ENCODE measurements around the gene ATP5F1D. TPM values are rescaled to one million over a fixed set of nuclear protein-coding genes. Genes with fewer than 3 reads are reported as not detected.

Gene ATP5F1D
- total RNA-seq, 1 donor from 2014 or later, result 239 TPM

GRCh38 chr19:1271528-1272422 is 30.2 kb downstream of the ATP5F1D start:
- no peak for DNase-seq (ENCODE audit: low spot score)
- Mint-ChIP-seq H3K9me3 (no peaks in the 10 kb centered on the region), H3K4me1 (ENCODE audit: low read depth) (peaks cover 46% of the 10 kb centered on the region), H3K36me3 (ENCODE audit: low read depth) (peaks cover 46% of the 10 kb centered on the region), H3K4me3 (peak overlapping the region; percentile 91), H3K27ac (peak overlapping the region; percentile 91), H3K27me3 (ENCODE audit: insufficient read depth) (no peaks in the 10 kb centered on the region)
- intact Hi-C loops (cut with micrococcal nuclease), result no loop called here

- H3K27me3 Mint-ChIP-seq (ENCODE audit: insufficient read depth), result no peaks in the 10 kb centered on the region
- peak overlapping the region; percentile 55 for H3K27ac Mint-ChIP-seq
- peaks cover 44% of the 10 kb centered on the region for H3K4me1 Mint-ChIP-seq (ENCODE audit: low read depth)
- H3K36me3 Mint-ChIP-seq (ENCODE audit: low read depth), result peaks cover 49% of the 10 kb centered on the region
- intact Hi-C loops (cut with micrococcal nuclease), result no loop called here
- DNase-seq (ENCODE audit: low spot score), result no peak
- H3K9me3 Mint-ChIP-seq, result no peaks in the 10 kb centered on the region
- H3K4me3 Mint-ChIP-seq, result peak overlapping the region; percentile 67
These were observed 31.1 kb downstream of the ATP5F1D start for GRCh38 chr19:1272423-1273262.

- intact Hi-C loops (cut with micrococcal nuclease), result no loop called here
- no peaks in the 10 kb centered on the region for H3K27me3 Mint-ChIP-seq (ENCODE audit: insufficient read depth)
- H3K4me1 Mint-ChIP-seq (ENCODE audit: low read depth), result peaks cover 38% of the 10 kb centered on the region
- H3K27ac Mint-ChIP-seq, result peak overlapping the region; percentile 55
- peak overlapping the region; percentile 68 for H3K4me3 Mint-ChIP-seq
- H3K9me3 Mint-ChIP-seq, result no peaks in the 10 kb centered on the region
- peaks cover 53% of the 10 kb centered on the region for H3K36me3 Mint-ChIP-seq (ENCODE audit: low read depth)
- DNase-seq (ENCODE audit: low spot score), result no peak
These were observed 31.9 kb downstream of the ATP5F1D start for GRCh38 chr19:1273263-1274041.

- Mint-ChIP-seq H3K27ac (peak overlapping the region; percentile 74), H3K9me3 (no peaks in the 10 kb centered on the region), H3K27me3 (ENCODE audit: insufficient read depth) (no peaks in the 10 kb centered on the region), H3K4me1 (ENCODE audit: low read depth) (peaks cover 33% of the 10 kb centered on the region), H3K36me3 (ENCODE audit: low read depth) (peaks cover 53% of the 10 kb centered on the region), H3K4me3 (peak overlapping the region; percentile 68)
- intact Hi-C loops (cut with micrococcal nuclease), result no loop called here
- DNase-seq (ENCODE audit: low spot score), result no peak
These were observed 32.7 kb downstream of the ATP5F1D start for GRCh38 chr19:1274081-1274851.

GRCh38 chr19:1274852-1275259 is 33.3 kb downstream of the ATP5F1D start:
- Mint-ChIP-seq H3K9me3 (no peaks in the 10 kb centered on the region), H3K4me1 (ENCODE audit: low read depth) (peaks cover 32% of the 10 kb centered on the region), H3K27ac (peak overlapping the region; percentile 74)

GRCh38 chr19:1275260-1275975 is 33.9 kb downstream of the ATP5F1D start, which contains the start of gene FAM174C:
TSS of gene FAM174C (plus strand) at chr19:1275530. CDS start at chr19:1275550, 20 bp downstream.
- Mint-ChIP-seq H3K36me3 (ENCODE audit: low read depth) (peaks cover 55% of the 10 kb centered on the region), H3K4me1 (ENCODE audit: low read depth) (peaks cover 26% of the 10 kb centered on the region), H3K9me3 (no peaks in the 10 kb centered on the region), H3K4me3 (peak within 1 kb of the TSS; percentile 93), H3K27ac (peak within 1 kb of the TSS; percentile 97), H3K27me3 (ENCODE audit: insufficient read depth) (no peaks in the 10 kb centered on the region)
- intact Hi-C loops (cut with micrococcal nuclease), result loop anchor here (1.0 to 5.0 kb wide), 6 partner anchors 79 to 478 kb away; partner anchors contain the start of genes ADAMTSL5, DAZAP1, MBD3 and PTBP1
- peak; percentile 93 for DNase-seq (ENCODE audit: low spot score)

More at GRCh38 chr19:1274852-1275259, 33.3 kb downstream of the ATP5F1D start:
- H3K27me3 Mint-ChIP-seq (ENCODE audit: insufficient read depth), result no peaks in the 10 kb centered on the region
- intact Hi-C loops (cut with micrococcal nuclease), result loop anchor here (1.0 to 5.0 kb wide), 6 partner anchors 79 to 478 kb away; partner anchors contain the start of genes ADAMTSL5, DAZAP1, MBD3 and PTBP1
- no peak for DNase-seq (ENCODE audit: low spot score)
- H3K4me3 Mint-ChIP-seq, result peak overlapping the region; percentile 66
- H3K36me3 Mint-ChIP-seq (ENCODE audit: low read depth), result peaks cover 55% of the 10 kb centered on the region

GRCh38 chr19:1275976-1276627 is 34.6 kb downstream of the ATP5F1D start:
- H3K4me1 Mint-ChIP-seq (ENCODE audit: low read depth), result peaks cover 19% of the 10 kb centered on the region
- intact Hi-C loops (cut with micrococcal nuclease), result loop anchor here (1.0 to 5.0 kb wide), 6 partner anchors 78 to 479 kb away; partner anchors contain the start of genes ADAMTSL5, DAZAP1, MBD3 and PTBP1

GRCh38 chr19:1276628-1277022 is 35.1 kb downstream of the ATP5F1D start:
- Mint-ChIP-seq H3K4me3 (peak overlapping the region; percentile 93), H3K36me3 (ENCODE audit: low read depth) (peaks cover 44% of the 10 kb centered on the region), H3K27ac (peak overlapping the region; percentile 97), H3K4me1 (ENCODE audit: low read depth) (peaks cover 15% of the 10 kb centered on the region), H3K9me3 (no peaks in the 10 kb centered on the region), H3K27me3 (ENCODE audit: insufficient read depth) (no peaks in the 10 kb centered on the region)
- intact Hi-C loops (cut with micrococcal nuclease), result loop anchor here (5.0 kb wide), 3 partner anchors 236 to 376 kb away; partner anchors contain the start of genes ADAMTSL5, MBD3 and TCF3
- no peak for DNase-seq (ENCODE audit: low spot score)

More at GRCh38 chr19:1275976-1276627, 34.6 kb downstream of the ATP5F1D start:
- peak overlapping the region; percentile 93 for H3K4me3 Mint-ChIP-seq
- H3K36me3 Mint-ChIP-seq (ENCODE audit: low read depth), result peaks cover 49% of the 10 kb centered on the region
- H3K27ac Mint-ChIP-seq, result peak overlapping the region; percentile 97
- no peaks in the 10 kb centered on the region for H3K9me3 Mint-ChIP-seq
- no peaks in the 10 kb centered on the region for H3K27me3 Mint-ChIP-seq (ENCODE audit: insufficient read depth)
- no peak for DNase-seq (ENCODE audit: low spot score)

- DNase-seq (ENCODE audit: low spot score), result no peak
- intact Hi-C loops (cut with micrococcal nuclease), result loop anchor here (5.0 kb wide), 3 partner anchors 235 to 375 kb away; partner anchors contain the start of genes ADAMTSL5, MBD3 and TCF3
- Mint-ChIP-seq H3K9me3 (no peaks in the 10 kb centered on the region), H3K27ac (peak overlapping the region; percentile 97), H3K4me3 (peak overlapping the region; percentile 93), H3K36me3 (ENCODE audit: low read depth) (peaks cover 40% of the 10 kb centered on the region), H3K27me3 (ENCODE audit: insufficient read depth) (no peaks in the 10 kb centered on the region), H3K4me1 (ENCODE audit: low read depth) (peaks cover 15% of the 10 kb centered on the region)
These were observed 35.5 kb downstream of the ATP5F1D start for GRCh38 chr19:1277061-1277460.

GRCh38 chr19:1278074-1278473 is 36.5 kb downstream of the ATP5F1D start:
- H3K27ac Mint-ChIP-seq, result no peak overlapping the region
- DNase-seq (ENCODE audit: low spot score), result no peak
- intact Hi-C loops (cut with micrococcal nuclease), result loop anchor here (5.0 kb wide), 3 partner anchors 234 to 374 kb away; partner anchors contain the start of genes ADAMTSL5, MBD3 and TCF3
- no peaks in the 10 kb centered on the region for H3K27me3 Mint-ChIP-seq (ENCODE audit: insufficient read depth)
- H3K36me3 Mint-ChIP-seq (ENCODE audit: low read depth), result peaks cover 31% of the 10 kb centered on the region
- H3K9me3 Mint-ChIP-seq, result no peaks in the 10 kb centered on the region
- peak overlapping the region; percentile 49 for H3K4me3 Mint-ChIP-seq
- peaks cover 7% of the 10 kb centered on the region for H3K4me1 Mint-ChIP-seq (ENCODE audit: low read depth)
